ENCODE measurements around the gene TMUB2. TPM values are rescaled to one million over a fixed set of nuclear protein-coding genes. Genes with fewer than 3 reads are reported as not detected.

Gene TMUB2
- total RNA-seq, 1 donor from 2014 or later, result 33.5 TPM

GRCh38 chr17:44202756-44203155, 16.0 kb downstream of the TMUB2 start:
- no peaks in the 10 kb centered on the region for H3K27me3 Mint-ChIP-seq (ENCODE audit: low read depth)
- peak overlapping the region; percentile 71 for H3K4me3 Mint-ChIP-seq
- no peak for TF ChIP-seq CTCF (conservative IDR thresholded peaks at IDR 0.05)
- H3K36me3 Mint-ChIP-seq (ENCODE audit: low read depth), result no peaks in the 10 kb centered on the region
- H3K9me3 Mint-ChIP-seq, result no peaks in the 10 kb centered on the region
- no peak overlapping the region for H3K27ac Mint-ChIP-seq (ENCODE audit: unreplicated experiment)
- H3K4me1 Mint-ChIP-seq, result peaks cover 28% of the 10 kb centered on the region
- DNase-seq (ENCODE audit: low read depth, low spot score), result no peak

DNA sequence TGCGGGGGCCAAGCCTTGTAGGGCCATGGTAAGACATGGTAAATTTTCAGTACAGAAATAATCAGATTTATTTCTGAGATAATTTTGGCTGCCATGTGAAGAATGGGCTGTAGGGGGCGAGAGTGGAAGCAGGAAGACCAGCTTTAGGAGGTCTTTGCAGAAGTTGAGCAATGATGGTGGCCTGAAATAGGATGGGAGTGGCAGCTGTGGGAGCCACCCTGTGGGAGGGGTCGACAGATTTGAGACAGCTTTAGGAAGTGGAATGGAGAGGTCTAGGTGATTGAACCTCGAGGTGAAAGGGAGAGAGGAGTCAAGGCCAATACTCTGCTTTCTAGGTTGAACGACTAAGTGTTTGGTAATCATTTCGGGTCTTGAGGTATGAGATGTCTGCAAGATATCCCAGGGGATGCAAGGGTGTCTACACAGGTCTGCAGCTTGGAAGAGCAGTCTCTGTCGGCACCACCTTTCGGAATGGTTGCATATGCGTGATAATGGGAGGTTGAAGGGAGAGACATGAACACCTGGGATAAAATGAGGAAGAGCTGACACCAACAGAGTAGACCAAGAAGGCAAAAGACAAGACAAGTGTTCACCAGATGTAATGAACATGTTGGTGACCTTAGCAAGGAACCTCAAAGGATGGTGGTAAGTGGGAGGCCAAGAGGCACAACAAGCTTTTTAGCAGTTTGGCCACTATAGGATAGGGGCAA, 17.1 kb downstream of the TMUB2 start:
- peak; percentile 62 for DNase-seq (ENCODE audit: low read depth, low spot score)
- H3K4me3 Mint-ChIP-seq, result peak overlapping the region; percentile 71
- no peaks in the 10 kb centered on the region for H3K9me3 Mint-ChIP-seq
- peaks cover 5% of the 10 kb centered on the region for H3K36me3 Mint-ChIP-seq (ENCODE audit: low read depth)
- TF ChIP-seq CTCF (conservative IDR thresholded peaks at IDR 0.05), result peak; percentile 75
- H3K27me3 Mint-ChIP-seq (ENCODE audit: low read depth), result no peaks in the 10 kb centered on the region
- H3K4me1 Mint-ChIP-seq, result peaks cover 21% of the 10 kb centered on the region
- H3K27ac Mint-ChIP-seq (ENCODE audit: unreplicated experiment), result no peak overlapping the region

DNA sequence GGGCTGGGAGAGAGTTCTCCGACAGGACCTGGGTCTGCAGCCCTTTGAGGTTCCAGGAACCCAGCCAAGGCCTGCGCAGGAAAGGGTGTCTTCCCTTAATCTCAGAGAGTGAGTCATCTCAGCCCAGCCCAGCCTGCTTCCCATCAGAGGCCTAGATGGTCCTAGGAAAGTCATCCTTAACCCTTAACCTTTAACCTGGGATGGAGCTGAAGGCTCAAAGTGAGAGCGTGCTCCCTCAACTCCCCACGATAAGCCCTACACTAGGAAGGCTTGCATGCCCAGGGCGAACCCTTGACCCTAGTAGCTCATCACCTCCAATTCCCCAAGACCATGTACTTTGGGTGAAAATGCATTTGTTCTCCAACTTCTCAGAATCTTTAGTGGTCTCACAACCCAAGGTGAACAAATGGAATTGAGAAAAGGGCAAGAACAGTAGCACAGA, 17.7 kb downstream of the TMUB2 start:
- Mint-ChIP-seq H3K27me3 (ENCODE audit: low read depth) (no peaks in the 10 kb centered on the region), H3K36me3 (ENCODE audit: low read depth) (peaks cover 5% of the 10 kb centered on the region), H3K27ac (ENCODE audit: unreplicated experiment) (no peak overlapping the region), H3K4me3 (no peak overlapping the region), H3K4me1 (peaks cover 21% of the 10 kb centered on the region), H3K9me3 (no peaks in the 10 kb centered on the region)
- DNase-seq (ENCODE audit: low read depth, low spot score), result no peak
- no peak for TF ChIP-seq CTCF (conservative IDR thresholded peaks at IDR 0.05)

DNA sequence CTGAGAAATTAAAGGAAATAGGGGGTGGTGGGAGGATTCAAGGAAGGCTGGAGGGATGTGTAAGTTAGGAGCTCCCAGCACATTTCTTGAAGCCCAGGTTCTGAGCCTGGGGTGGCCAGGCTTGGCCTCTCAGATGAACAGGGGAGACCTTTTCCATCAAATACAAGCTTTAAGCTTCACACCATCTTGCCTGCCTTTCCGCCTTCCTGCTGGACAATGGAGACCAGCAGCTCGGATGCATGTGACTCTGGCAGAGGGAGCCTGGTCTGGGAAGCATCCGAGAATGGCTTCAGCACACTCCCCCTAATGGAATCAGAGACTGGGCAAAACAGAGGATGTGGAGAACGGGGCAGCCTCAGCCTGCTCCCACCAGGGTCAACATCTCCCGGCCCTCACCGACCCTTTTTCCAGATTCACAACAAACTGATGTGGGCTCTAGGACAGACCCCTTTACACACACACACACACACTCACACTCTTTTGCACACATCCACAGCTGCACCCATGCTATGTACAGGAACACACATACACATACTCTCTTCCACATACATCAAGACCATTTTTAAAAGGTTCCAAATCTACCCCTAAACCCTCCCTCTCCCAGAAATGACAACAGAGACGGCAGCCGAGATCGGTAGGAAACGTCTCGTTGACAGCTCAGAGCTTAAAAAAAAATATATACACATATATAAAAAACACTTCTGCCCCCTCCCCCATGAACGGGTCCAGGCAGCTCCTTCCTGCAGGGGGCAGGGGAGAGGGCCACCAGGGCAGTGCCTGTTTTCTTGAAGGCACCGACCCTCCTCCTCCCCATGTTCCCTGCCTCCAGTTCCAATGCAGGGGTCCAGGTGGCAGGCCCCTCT, 19.4 kb downstream of the TMUB2 start:
- Mint-ChIP-seq H3K4me3 (peak overlapping the region; percentile 3), H3K36me3 (ENCODE audit: low read depth) (peaks cover 8% of the 10 kb centered on the region), H3K4me1 (peaks cover 17% of the 10 kb centered on the region), H3K9me3 (no peaks in the 10 kb centered on the region), H3K27me3 (ENCODE audit: low read depth) (no peaks in the 10 kb centered on the region), H3K27ac (ENCODE audit: unreplicated experiment) (no peak overlapping the region)
- no peak for DNase-seq (ENCODE audit: low read depth, low spot score)
- peak; percentile 22 for TF ChIP-seq CTCF (conservative IDR thresholded peaks at IDR 0.05)

- H3K27me3 Mint-ChIP-seq (ENCODE audit: low read depth), result no peaks in the 10 kb centered on the region
- H3K9me3 Mint-ChIP-seq, result no peaks in the 10 kb centered on the region
- H3K4me3 Mint-ChIP-seq, result no peak overlapping the region
- no peak for TF ChIP-seq CTCF (conservative IDR thresholded peaks at IDR 0.05)
- peaks cover 20% of the 10 kb centered on the region for H3K4me1 Mint-ChIP-seq
- H3K36me3 Mint-ChIP-seq (ENCODE audit: low read depth), result peaks cover 8% of the 10 kb centered on the region
- DNase-seq (ENCODE audit: low read depth, low spot score), result no peak
- H3K27ac Mint-ChIP-seq (ENCODE audit: unreplicated experiment), result no peak overlapping the region
Measured at GRCh38 chr17:44206825-44207155, 20.0 kb downstream of the TMUB2 start.

All from neural crest cell (in vitro differentiated cells).